Measurements from ENCODE around the gene RGS17.
"Not testable (repeated sequence)": the region's sequence is repeated elsewhere in the genome, so short reads cannot be mapped to it uniquely, and the experiment has no call there.

RGS17 gene

GRCh38 chr6:153034139-153034538, 96.9 kb downstream of the RGS17 start:
- no peak for DNase-seq

- DNase-seq = no peak
Measured at GRCh38 chr6:153032255-153032882, 98.7 kb downstream of the RGS17 start.

- no peak for DNase-seq
Measured at GRCh38 chr6:153031335-153031955, 99.6 kb downstream of the RGS17 start.

- no peak for DNase-seq
Measured at GRCh38 chr6:153028963-153029362, 102.1 kb downstream of the RGS17 start.

GRCh38 chr6:153028286-153028685, 102.8 kb downstream of the RGS17 start:
- no peak for DNase-seq

GRCh38 chr6:153027480-153027879, 103.6 kb downstream of the RGS17 start:
- no peak for DNase-seq

- no peak for DNase-seq
Measured at GRCh38 chr6:153024709-153025017, 106.4 kb downstream of the RGS17 start.

- DNase-seq = peak in 18 of 56 donors; percentile 1 to 15 (median 6)
Measured at GRCh38 chr6:153023977-153024708, 106.9 kb downstream of the RGS17 start.

GRCh38 chr6:153018355-153018754, 112.7 kb downstream of the RGS17 start:
- DNase-seq = no peak

- DNase-seq = no peak
Measured at GRCh38 chr6:153016846-153017245, 114.2 kb downstream of the RGS17 start.

- DNase-seq = no peak
Measured at GRCh38 chr6:153015094-153015640, 115.9 kb downstream of the RGS17 start.

- no peak for DNase-seq
Measured at GRCh38 chr6:153013438-153013837, 117.6 kb downstream of the RGS17 start.

- DNase-seq = no peak
Measured at GRCh38 chr6:153012856-153013255, 118.2 kb downstream of the RGS17 start.

- DNase-seq = peak in 9 of 56 donors; percentile 20 to 49 (median 36)
Measured at GRCh38 chr6:153003366-153003690, 127.8 kb downstream of the RGS17 start.

GRCh38 chr6:153002613-153003365, 128.3 kb downstream of the RGS17 start, which contains the start of gene MTRF1L:
Gene MTRF1L (minus strand): TSS chr6:153002709. CDS start chr6:153002685, 24 bp downstream.
- DNase-seq = peak; percentile 56 to 95 (median 85)

GRCh38 chr6:153001767-153002612, 129.1 kb downstream of the RGS17 start:
- peak in 7 of 56 donors; percentile 28 to 60 (median 39) for DNase-seq

- not testable (repeated sequence) for DNase-seq
Measured at GRCh38 chr6:153000790-153001189, 130.3 kb downstream of the RGS17 start.

- no peak for DNase-seq
Measured at GRCh38 chr6:153000243-153000642, 130.8 kb downstream of the RGS17 start.

GRCh38 chr6:152999538-152999937, 131.5 kb downstream of the RGS17 start:
- DNase-seq = not testable (repeated sequence)

GRCh38 chr6:152993847-152994246, 137.2 kb downstream of the RGS17 start:
- DNase-seq = no peak

- DNase-seq = no peak
Measured at GRCh38 chr6:152993431-152993830, 137.7 kb downstream of the RGS17 start.
